Measurements from ENCODE around the gene TMEM184A.

DNA sequence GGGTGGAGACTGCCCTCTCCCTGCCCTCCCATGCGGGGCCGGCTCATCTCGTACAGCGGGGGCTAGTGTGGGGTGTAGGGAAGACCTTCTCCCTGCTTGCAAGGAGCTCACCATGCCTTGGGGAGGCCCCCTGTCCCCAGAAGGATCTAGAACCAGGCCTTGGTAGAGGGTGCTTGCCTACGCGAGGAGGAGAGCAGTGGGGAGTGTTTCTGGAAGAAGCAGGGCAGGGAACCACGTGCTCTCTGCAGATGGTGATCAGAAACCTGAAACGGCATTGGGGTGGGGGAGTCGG, 22.8 kb downstream of the TMEM184A start:
- TF ChIP-seq, protein P1, sequence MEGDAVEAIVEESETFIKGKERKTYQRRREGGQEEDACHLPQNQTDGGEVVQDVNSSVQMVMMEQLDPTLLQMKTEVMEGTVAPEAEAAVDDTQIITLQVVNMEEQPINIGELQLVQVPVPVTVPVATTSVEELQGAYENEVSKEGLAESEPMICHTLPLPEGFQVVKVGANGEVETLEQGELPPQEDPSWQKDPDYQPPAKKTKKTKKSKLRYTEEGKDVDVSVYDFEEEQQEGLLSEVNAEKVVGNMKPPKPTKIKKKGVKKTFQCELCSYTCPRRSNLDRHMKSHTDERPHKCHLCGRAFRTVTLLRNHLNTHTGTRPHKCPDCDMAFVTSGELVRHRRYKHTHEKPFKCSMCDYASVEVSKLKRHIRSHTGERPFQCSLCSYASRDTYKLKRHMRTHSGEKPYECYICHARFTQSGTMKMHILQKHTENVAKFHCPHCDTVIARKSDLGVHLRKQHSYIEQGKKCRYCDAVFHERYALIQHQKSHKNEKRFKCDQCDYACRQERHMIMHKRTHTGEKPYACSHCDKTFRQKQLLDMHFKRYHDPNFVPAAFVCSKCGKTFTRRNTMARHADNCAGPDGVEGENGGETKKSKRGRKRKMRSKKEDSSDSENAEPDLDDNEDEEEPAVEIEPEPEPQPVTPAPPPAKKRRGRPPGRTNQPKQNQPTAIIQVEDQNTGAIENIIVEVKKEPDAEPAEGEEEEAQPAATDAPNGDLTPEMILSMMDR (IDR thresholded peaks at IDR 0.05): no peak
- TF ChIP-seq EZH2 (IDR thresholded peaks at IDR 0.05; ENCODE audit: borderline replicate concordance, insufficient read depth, low read depth, low read length, poor library complexity, severe bottlenecking): no peak

Data from B cell (primary cell).